ENCODE results near the gene STON2.

The STON2 gene

GRCh38 chr14:81219210-81219758 is 180.8 kb downstream of the STON2 start:
- peak; percentile 99 for DNase-seq

- DNase-seq: no peak
These were observed 188.3 kb downstream of the STON2 start for GRCh38 chr14:81211844-81212243.
